Activated CD4-positive, alpha-beta T cell treated with anti-CD3 and anti-CD28 coated beads, Interleukin-2, amount 10 ng/mL, durations not matched to agents 7 days and 5 days (primary cell): ENCODE measurements around the gene CA9. TPM values are rescaled to one million over a fixed set of nuclear protein-coding genes. Genes with fewer than 3 reads are reported as not detected.
A peak's percentile ranks its signal among the peaks of the same experiment; 100 is the strongest.

ENCODE experiments used
- CTCF ChIA-PET: fragments of 350-600 bp; sonication (Branson Sonifier 250); formaldehyde crosslinking; loops from one replicate; lab custom pipeline; 2021; ENCODE audit warnings: antibody characterized with exemption; lab: Charles Lee
- POLR2A ChIA-PET: fragments of 350-600 bp; sonication (Branson Sonifier 250); formaldehyde crosslinking; loops from one replicate; lab custom pipeline; 2021; ENCODE audit warnings: antibody characterized with exemption; lab: Charles Lee
- DNase-seq: peaks from one replicate; pipeline ENCODE4 v3.0.0-alpha.2; 2020
- H3K27ac Mint-ChIP-seq: one replicate; pipeline ENCODE4 v1.8.0; 2021; ENCODE audit warnings: mild to moderate bottlenecking, moderate library complexity, mixed read lengths
- H3K27me3 Mint-ChIP-seq: one replicate; pipeline ENCODE4 v1.8.0; 2021; ENCODE audit warnings: mixed read lengths
- H3K36me3 Mint-ChIP-seq: one replicate; pipeline ENCODE4 v1.8.0; 2021; ENCODE audit warnings: low read depth, mixed read lengths
- H3K4me1 Mint-ChIP-seq: one replicate; pipeline ENCODE4 v1.8.0; 2021; ENCODE audit warnings: mixed read lengths
- H3K4me3 Mint-ChIP-seq: one replicate; pipeline ENCODE4 v1.8.0; 2021; ENCODE audit warnings: mild to moderate bottlenecking, moderate library complexity, mixed read lengths
- H3K9me3 Mint-ChIP-seq: one replicate; pipeline ENCODE4 v1.8.0; 2021; ENCODE audit warnings: mixed read lengths
- total RNA-seq, 2 experiments: library from RNA; stranded (reverse); gene quantifications; one replicate each; pipeline ENCODE4 v1.2.3, GENCODE V29; 2021

Gene CA9
- total RNA-seq, 2 experiments from 2014 or later = 0.40 TPM; not detected in 1

DNA sequence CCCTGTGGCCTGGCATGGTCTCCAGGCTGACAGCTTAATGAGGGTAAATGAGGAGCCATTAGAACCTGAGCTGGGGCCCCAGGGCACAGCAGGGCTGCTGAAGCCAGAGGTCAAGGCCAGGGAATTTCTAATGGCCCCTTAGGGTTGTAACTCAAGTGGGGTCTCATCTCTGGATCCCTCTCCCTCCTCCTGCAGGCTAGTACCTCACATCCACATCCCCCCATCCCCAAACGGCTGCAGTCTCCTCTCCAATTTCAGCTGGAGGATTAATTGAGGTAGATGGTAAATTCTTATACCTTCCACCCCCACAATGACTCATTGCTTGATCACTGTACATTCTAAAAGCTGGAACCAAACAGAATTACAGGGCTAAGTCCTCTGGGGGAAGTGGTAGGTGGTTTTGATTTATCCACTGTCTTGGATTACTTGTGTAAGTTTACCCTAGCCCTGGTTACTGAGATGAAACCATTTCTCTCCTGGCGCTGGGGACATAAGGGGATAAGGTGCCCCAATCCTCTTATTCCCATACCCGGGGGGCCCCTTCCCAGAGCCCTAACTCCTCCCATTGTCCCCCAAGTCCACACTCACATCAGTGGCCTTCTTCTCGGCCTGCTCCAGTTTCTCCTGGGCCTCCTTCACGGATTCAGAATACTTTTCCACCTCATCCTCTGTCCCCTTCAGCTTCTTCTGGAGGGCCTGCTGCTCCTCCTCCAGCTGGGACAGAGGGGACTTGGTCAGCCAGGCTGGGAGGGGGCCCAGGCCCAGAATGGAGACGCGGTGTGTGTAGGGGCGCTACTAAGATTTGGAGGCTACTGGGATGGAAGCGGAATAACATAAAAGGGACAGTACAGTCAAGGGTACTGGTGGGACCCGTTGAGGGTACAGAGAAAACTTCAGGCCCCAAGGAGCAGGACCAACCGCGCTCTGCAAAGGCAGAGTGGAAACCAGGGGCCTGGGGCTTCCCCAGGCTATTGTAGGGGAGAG is 15.1 kb downstream of the CA9 start:
- no peak for DNase-seq
- POLR2A ChIA-PET = interaction anchor here (0.6 kb wide), 1 partner anchor 207 kb away, joined by 3 read pairs; no protein-coding TSS in a partner anchor
- H3K27ac Mint-ChIP-seq = no peak overlapping the region
- peak overlapping the region; percentile 59 for H3K4me3 Mint-ChIP-seq
- no peaks in the 10 kb centered on the region for H3K27me3 Mint-ChIP-seq
- no peaks in the 10 kb centered on the region for H3K36me3 Mint-ChIP-seq
- H3K4me1 Mint-ChIP-seq = peaks cover 22% of the 10 kb centered on the region
- CTCF ChIA-PET = interaction anchor here (0.7 to 2.6 kb wide), 11 partner anchors 9 to 44 kb away, joined by 3 to 14 read pairs (median 4); partner anchors contain the start of genes ARHGEF39, CCDC107, CREB3 and RMRP
- no peaks in the 10 kb centered on the region for H3K9me3 Mint-ChIP-seq

DNA sequence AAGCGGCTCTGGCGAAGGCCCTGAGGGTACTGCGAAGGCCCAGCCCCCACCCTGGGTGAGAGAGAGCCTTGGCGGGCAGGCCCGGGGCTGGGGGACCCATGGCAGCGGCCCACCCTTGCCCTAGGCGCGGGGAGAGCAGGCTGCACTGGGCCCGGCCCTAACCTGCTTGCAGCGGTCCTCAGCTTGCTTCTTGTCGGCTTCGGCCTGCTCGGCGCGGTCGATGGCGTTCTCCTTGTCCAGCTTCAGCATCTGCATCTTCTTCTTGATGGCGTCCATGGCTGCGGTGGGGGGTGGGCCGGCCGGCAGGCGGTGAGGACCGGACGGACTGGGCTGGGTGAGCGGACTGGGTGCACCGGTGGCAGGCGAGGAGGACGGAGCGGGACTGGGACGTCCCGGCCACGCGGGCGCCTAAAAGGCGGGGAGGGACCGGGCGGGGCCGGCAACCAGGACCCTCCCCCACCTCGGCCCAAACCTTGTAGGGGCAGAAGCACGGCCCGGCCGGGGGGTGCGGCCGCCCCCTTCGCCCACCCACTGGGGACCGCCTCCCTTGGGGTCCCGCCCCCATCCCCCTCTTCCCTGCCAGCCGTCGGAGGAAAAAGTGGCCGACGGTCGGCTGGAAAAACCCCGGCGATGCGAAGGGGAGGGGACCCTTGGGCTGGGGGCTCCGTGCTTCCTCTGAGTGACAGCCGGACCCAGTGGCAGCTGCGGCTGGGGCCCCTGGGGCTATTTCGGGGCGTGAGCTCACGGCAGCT is 16.0 kb downstream of the CA9 start, which contains the start of gene TPM2:
Gene TPM2, minus strand, starts transcription at position 384 of the 752 bp plus-strand sequence. Its CDS starts 108 bp downstream, at position 276.
- H3K27me3 Mint-ChIP-seq = no peaks in the 10 kb centered on the region
- ChIA-PET CTCF (interaction anchor here (1.1 to 2.6 kb wide), 4 partner anchors 16 to 42 kb away, joined by 3 to 10 read pairs (median 4); no protein-coding TSS in a partner anchor), POLR2A (no interaction called here)
- H3K27ac Mint-ChIP-seq = peak within 1 kb of the TSS; percentile 64
- H3K9me3 Mint-ChIP-seq = no peaks in the 10 kb centered on the region
- no peak for DNase-seq
- H3K4me3 Mint-ChIP-seq = peak within 1 kb of the TSS; percentile 79
- peaks cover 22% of the 10 kb centered on the region for H3K4me1 Mint-ChIP-seq
- H3K36me3 Mint-ChIP-seq = no peaks in the 10 kb centered on the region

DNA sequence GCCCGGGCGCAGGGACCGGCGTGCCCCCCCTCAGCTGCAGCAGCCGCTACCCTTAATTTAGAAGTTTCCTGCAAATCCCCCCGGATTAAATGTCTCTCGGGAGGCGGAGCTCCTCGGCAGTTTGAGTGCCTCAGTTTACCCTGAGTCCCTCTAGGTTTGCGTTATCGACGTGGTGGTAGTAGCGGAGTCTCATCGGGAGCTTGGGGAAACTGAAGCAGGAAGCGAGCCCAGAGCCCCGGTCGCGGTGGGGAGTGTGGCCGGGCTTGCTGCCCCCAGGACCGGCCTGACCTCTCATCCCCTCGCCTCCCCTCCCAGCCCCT is 16.5 kb downstream of the CA9 start:
- Mint-ChIP-seq H3K9me3 (no peaks in the 10 kb centered on the region), H3K4me1 (peaks cover 22% of the 10 kb centered on the region), H3K4me3 (peak overlapping the region; percentile 79), H3K36me3 (no peaks in the 10 kb centered on the region), H3K27ac (no peak overlapping the region), H3K27me3 (no peaks in the 10 kb centered on the region)
- POLR2A ChIA-PET = no interaction called here
- DNase-seq = no peak
- CTCF ChIA-PET = interaction anchor here (1.1 to 1.5 kb wide), 3 partner anchors 15 to 35 kb away, joined by 3 to 4 read pairs (median 4); no protein-coding TSS in a partner anchor

DNA sequence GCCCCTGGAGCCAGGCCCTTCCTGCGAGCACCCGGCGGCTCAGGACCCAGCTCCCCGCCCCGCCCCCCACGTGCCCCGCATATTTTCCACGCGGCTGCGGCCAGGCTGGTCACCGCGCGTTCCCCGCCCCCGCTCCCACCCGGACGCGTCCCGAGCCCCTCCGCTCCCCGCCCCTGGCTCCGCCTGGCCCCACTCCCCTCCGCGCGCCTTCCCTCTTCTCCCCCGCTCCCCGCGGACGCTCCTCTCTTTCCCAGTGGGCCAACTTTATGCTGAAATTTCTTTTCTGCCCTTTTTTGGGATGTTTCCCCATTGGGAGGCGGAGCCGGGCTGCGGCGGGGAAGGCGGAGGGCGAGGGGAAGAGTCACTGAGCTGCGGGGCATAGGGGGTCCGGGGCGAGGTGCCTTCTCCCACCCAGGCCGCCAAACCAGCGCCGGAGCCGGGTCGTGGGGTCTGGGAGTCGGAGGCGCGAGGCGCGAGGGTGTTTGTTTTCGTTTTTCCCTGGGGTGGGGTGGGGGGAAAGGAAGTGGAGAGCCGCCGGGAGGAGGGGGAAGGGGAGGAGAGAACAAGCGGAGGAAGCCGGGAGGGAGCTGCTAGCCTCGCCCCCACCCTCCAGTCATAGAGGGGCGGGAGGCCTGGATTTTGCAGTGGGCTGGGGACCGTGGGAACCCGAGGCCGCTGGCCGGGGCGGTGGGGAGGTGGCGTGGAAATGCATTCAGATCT is 17.0 kb downstream of the CA9 start:
- POLR2A ChIA-PET = no interaction called here
- Mint-ChIP-seq H3K36me3 (no peaks in the 10 kb centered on the region), H3K4me3 (peak overlapping the region; percentile 79), H3K9me3 (no peaks in the 10 kb centered on the region), H3K27me3 (no peaks in the 10 kb centered on the region), H3K27ac (peak overlapping the region; percentile 64), H3K4me1 (peaks cover 22% of the 10 kb centered on the region)
- DNase-seq = peak; percentile 43
- CTCF ChIA-PET = interaction anchor here (0.7 to 1.8 kb wide), 5 partner anchors 15 to 87 kb away, joined by 3 to 4 read pairs (median 4); no protein-coding TSS in a partner anchor

DNA sequence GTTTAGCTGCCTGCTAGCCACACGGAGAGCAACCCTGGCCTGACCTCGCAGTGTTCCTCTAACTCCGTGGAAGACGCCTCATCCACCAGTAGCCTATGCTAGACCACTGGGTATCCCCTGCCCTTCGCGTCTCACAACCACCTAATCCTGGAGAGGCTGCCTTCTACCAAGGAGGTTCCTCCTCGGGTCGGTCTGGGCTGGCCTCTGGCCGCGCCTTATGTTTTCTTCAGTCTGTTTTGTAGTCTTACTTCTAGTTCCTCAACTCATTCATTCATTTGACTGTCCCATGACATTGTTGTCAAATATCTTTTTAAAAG is 17.6 kb downstream of the CA9 start:
- H3K4me3 Mint-ChIP-seq = peak overlapping the region; percentile 79
- H3K9me3 Mint-ChIP-seq = no peaks in the 10 kb centered on the region
- H3K4me1 Mint-ChIP-seq = peaks cover 22% of the 10 kb centered on the region
- no peak for DNase-seq
- H3K27ac Mint-ChIP-seq = peak overlapping the region; percentile 64
- POLR2A ChIA-PET = no interaction called here
- peaks cover 3% of the 10 kb centered on the region for H3K36me3 Mint-ChIP-seq
- CTCF ChIA-PET = interaction anchor here (0.7 to 1.8 kb wide), 4 partner anchors 11 to 88 kb away, joined by 3 to 4 read pairs (median 4); no protein-coding TSS in a partner anchor
- H3K27me3 Mint-ChIP-seq = no peaks in the 10 kb centered on the region

DNA sequence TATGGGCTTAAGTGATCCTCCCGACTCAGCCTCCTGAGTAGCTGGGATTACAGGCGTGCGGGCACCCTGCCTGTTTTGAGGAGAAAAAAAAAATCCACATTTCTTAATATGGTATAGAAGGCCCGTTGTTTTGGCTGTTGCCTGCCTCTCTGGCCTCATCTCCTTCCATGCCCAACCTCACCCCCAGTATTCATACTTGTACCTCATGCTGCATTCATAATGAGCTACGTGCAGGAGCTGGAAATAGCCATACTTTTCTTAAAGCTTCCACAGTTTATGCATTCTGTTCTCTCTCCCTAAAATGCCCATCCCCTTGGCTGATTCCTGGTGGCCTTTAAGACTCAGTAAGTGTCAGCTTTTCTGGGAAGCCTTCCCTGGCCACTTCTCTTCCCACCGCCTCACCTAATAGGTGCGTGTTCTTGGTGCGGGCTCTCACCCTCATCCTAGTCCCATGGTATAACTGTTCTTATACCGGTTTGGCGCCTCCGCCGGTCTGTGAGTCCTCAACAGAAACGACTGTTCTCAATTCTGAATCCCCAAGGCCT is 18.1 kb downstream of the CA9 start:
- Mint-ChIP-seq H3K36me3 (peaks cover 7% of the 10 kb centered on the region), H3K27ac (no peak overlapping the region), H3K9me3 (no peaks in the 10 kb centered on the region), H3K4me1 (peaks cover 25% of the 10 kb centered on the region), H3K27me3 (no peaks in the 10 kb centered on the region), H3K4me3 (peak overlapping the region; percentile 79)
- POLR2A ChIA-PET = no interaction called here
- no peak for DNase-seq
- CTCF ChIA-PET = interaction anchor here (0.7 to 1.8 kb wide), 5 partner anchors 12 to 88 kb away, joined by 3 to 4 read pairs (median 4); no protein-coding TSS in a partner anchor

DNA sequence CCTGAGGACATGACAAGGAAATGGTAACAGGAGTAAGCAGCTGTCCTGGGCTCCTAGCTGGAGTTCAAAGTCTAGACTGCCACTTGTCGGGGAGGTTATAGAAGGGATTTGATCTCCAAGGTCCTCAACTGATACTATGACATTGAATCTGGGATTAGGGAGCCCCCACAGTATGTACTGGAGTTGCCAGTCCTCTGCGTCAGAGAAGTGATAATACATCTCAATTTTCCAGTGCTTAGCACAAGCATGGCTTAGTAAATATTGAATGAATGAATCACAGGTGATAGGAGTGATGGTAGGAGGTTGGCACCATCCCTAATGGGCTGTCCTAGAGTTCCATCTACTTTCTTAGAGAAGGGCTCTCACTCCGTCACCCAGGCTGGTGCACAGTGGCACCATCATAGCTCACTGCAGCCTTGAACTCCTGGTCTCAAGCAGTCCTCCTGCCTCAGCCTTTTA is 22.2 kb downstream of the CA9 start:
- POLR2A ChIA-PET = no interaction called here

DNA sequence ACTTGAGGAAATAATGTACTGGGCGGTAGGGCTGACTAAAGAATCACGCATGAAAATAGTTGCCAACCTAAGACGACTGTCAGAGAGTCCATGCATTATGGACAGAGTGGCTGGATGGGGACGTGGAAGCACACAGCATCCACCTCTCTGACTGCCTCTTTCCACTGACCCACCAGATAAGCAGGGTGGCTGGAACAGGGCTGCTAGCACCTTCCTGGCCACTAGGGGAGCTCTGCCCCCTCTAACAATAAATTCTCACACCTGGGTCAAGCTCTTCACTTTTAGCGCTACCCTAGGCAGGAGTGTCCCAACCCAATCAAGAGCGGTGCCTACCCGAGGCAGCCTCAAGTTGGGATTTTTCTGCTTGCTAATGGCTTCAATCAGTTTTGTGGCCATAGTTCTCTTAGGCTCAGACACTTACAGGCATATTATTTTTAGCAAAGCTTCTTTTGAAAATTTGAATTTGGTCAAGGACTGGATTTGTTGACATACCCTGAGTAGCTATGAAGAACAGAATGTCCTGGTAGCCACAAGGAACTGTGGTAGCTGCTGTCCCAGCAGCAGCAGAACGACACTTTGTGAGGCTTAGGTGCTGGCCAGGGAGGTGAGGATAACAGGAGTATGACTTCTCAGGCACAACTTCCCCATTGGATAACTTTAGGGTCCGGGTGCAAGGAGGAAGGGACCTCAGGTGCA is 22.9 kb downstream of the CA9 start:
- no peaks in the 10 kb centered on the region for H3K27me3 Mint-ChIP-seq
- H3K4me1 Mint-ChIP-seq = peaks cover 9% of the 10 kb centered on the region
- ChIA-PET CTCF (interaction anchor here (0.6 to 4.3 kb wide), 28 partner anchors 9 to 598 kb away, joined by 3 to 67 read pairs (median 4); partner anchors contain the start of genes ARHGEF39, CCDC107, CREB3 and RMRP), POLR2A (no interaction called here)
- H3K9me3 Mint-ChIP-seq = no peaks in the 10 kb centered on the region
- no peak overlapping the region for H3K4me3 Mint-ChIP-seq
- H3K36me3 Mint-ChIP-seq = peaks cover 19% of the 10 kb centered on the region
- H3K27ac Mint-ChIP-seq = no peak overlapping the region
- DNase-seq = peak; percentile 55

More for the DNA sequence above, 22.2 kb downstream of the CA9 start:
- no peak overlapping the region for H3K27ac Mint-ChIP-seq
- no peak overlapping the region for H3K4me3 Mint-ChIP-seq
- peaks cover 16% of the 10 kb centered on the region for H3K4me1 Mint-ChIP-seq
- CTCF ChIA-PET = interaction anchor here (0.6 to 4.3 kb wide), 28 partner anchors 8 to 635 kb away, joined by 3 to 67 read pairs (median 5); partner anchors contain the start of genes ARHGEF39, CCDC107, CREB3 and RMRP
- H3K9me3 Mint-ChIP-seq = no peaks in the 10 kb centered on the region
- no peak for DNase-seq
- H3K36me3 Mint-ChIP-seq = peaks cover 19% of the 10 kb centered on the region
- H3K27me3 Mint-ChIP-seq = no peaks in the 10 kb centered on the region

DNA sequence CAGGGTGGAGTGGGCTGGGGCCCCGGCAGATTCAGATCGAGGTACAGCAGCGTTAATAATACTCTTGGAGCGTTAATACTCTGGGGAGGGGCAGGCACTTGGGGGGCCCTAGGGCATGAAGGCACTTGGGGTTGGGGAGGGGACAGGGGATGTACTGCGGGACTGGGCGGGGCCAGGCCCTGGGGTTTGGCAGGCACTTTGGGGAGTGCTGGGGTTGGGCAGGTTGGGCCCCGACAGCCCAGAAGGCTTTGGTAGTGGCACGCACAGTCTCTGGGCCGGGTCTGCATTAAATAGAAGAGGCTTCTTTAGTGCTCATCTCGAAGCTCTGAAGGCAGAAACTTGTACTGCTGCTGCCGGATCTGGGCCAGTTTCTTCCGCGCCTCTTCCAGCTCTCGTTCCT is 23.8 kb downstream of the CA9 start:
- Mint-ChIP-seq H3K27me3 (no peaks in the 10 kb centered on the region), H3K27ac (no peak overlapping the region), H3K4me3 (no peak overlapping the region), H3K36me3 (peaks cover 19% of the 10 kb centered on the region), H3K4me1 (peaks cover 5% of the 10 kb centered on the region), H3K9me3 (no peaks in the 10 kb centered on the region)
- POLR2A ChIA-PET = no interaction called here
- no peak for DNase-seq
- CTCF ChIA-PET = interaction anchor here (1.3 to 4.3 kb wide), 8 partner anchors 9 to 82 kb away, joined by 4 to 67 read pairs (median 13); partner anchors contain the start of genes ARHGEF39, CREB3 and TLN1

DNA sequence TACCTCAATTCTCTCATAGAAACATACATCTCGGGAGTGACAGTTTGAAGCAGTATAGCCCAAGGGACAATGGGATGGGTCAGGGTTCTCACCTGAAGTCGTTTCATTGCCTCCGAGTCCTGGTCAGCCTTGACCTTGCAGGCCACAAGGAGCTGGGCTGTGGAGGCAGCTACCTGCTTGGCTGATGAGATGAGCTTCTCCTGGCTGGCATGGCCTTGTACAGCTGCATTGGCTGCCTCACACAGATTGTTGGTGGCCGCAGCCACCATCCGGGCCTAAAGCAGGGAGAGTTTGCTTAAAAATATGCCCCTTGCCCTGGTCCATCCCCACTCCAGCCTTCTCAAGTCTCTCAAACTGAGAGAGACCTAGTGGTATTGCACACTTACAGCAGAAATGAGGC is 24.5 kb downstream of the CA9 start:
- Mint-ChIP-seq H3K36me3 (peaks cover 25% of the 10 kb centered on the region), H3K4me1 (peaks cover 5% of the 10 kb centered on the region), H3K27ac (no peak overlapping the region), H3K9me3 (no peaks in the 10 kb centered on the region), H3K27me3 (no peaks in the 10 kb centered on the region), H3K4me3 (no peak overlapping the region)
- DNase-seq = no peak
- POLR2A ChIA-PET = no interaction called here
- CTCF ChIA-PET = interaction anchor here (0.9 to 4.3 kb wide), 4 partner anchors 10 to 86 kb away, joined by 3 to 67 read pairs (median 10); no protein-coding TSS in a partner anchor

DNA sequence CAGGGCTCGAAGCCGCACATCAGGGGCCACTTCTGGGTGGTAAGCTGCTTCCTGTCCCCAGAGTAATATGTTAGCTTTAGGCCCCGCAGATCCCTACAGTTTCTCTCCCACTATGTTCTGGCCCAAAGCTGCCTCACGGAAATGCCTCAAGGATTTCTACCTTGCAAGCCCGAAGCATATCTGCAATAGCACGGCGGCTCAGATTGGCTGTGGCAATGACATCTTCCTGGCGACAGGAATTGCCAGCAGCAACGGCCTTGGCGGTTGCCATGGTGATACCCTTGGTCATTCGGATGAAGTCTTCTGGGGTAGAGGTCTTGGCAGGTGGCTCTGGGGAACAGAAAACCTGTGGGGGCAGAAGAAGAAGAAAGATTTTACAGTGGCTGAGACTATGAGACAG is 26.3 kb downstream of the CA9 start:
- no peak for DNase-seq
- H3K4me3 Mint-ChIP-seq = no peak overlapping the region
- ChIA-PET CTCF (interaction anchor here (0.6 to 1.8 kb wide), 4 partner anchors 22 to 96 kb away, joined by 3 to 4 read pairs (median 3); partner anchors contain the start of genes CCDC107 and RMRP), POLR2A (no interaction called here)
- no peak overlapping the region for H3K27ac Mint-ChIP-seq
- H3K9me3 Mint-ChIP-seq = no peaks in the 10 kb centered on the region
- no peaks in the 10 kb centered on the region for H3K27me3 Mint-ChIP-seq
- H3K4me1 Mint-ChIP-seq = peaks cover 5% of the 10 kb centered on the region
- peaks cover 42% of the 10 kb centered on the region for H3K36me3 Mint-ChIP-seq
